Coronary artery (tissue), 2 donors: ENCODE data around the gene FRMD4A.

Experiments used
- DNase-seq: peaks from one replicate; pipeline ENCODE4 v3.0.0-alpha.2; 2017; ENCODE audit warnings: low spot score
- H3K27ac ChIP-seq, 2 donors: fragments of 200-600 bp; sonication (generic); one replicate each; pipeline ENCODE4 v1.5.1; 2016 to 2019
- H3K4me3 ChIP-seq: fragments of 200-600 bp; sonication (generic); 2 replicates; pipeline ENCODE4 v1.5.1; 2016; ENCODE audit warnings: mild to moderate bottlenecking, moderate library complexity
- CTCF ChIP-seq: fragments of 200-600 bp; sonication (generic); IDR thresholded peaks from one replicate; pipeline ENCODE4 v1.5.1; 2019; ENCODE audit warnings: antibody characterized with exemption

FRMD4A gene

GRCh38 chr10:14330388-14331061 lies at the start of gene FRMD4A:
Gene FRMD4A (minus strand): TSS chr10:14330924.
- TF ChIP-seq CTCF: no peak
- Histone ChIP-seq H3K27ac (no peak within 1 kb of the TSS), H3K4me3 (no peak within 1 kb of the TSS)
- DNase-seq: no peak

GRCh38 chr10:14379556-14380280 lies 49.0 kb upstream of the FRMD4A start:
- TF ChIP-seq CTCF: no peak

GRCh38 chr10:14378387-14378960 lies 47.8 kb upstream of the FRMD4A start:
- no peak overlapping the region for H3K4me3 ChIP-seq
- no peak overlapping the region for H3K27ac ChIP-seq
- TF ChIP-seq CTCF: no peak
- DNase-seq: no peak

More at GRCh38 chr10:14379556-14380280, 49.0 kb upstream of the FRMD4A start:
- no peak overlapping the region for H3K4me3 ChIP-seq
- no peak for DNase-seq
- H3K27ac ChIP-seq: no peak overlapping the region

GRCh38 chr10:14377591-14378175 lies 47.0 kb upstream of the FRMD4A start:
- no peak overlapping the region for H3K27ac ChIP-seq
- no peak for TF ChIP-seq CTCF
- no peak for DNase-seq
- H3K4me3 ChIP-seq: no peak overlapping the region

GRCh38 chr10:14374745-14375445 lies 44.2 kb upstream of the FRMD4A start:
- no peak for DNase-seq

More at GRCh38 chr10:14374745-14375445, 44.2 kb upstream of the FRMD4A start:
- TF ChIP-seq CTCF: no peak
- Histone ChIP-seq H3K27ac (no peak overlapping the region), H3K4me3 (no peak overlapping the region)
